Measurements from ENCODE around the gene GALNT13.
A peak's percentile ranks its signal among the peaks of the same experiment; 100 is the strongest.

DNA sequence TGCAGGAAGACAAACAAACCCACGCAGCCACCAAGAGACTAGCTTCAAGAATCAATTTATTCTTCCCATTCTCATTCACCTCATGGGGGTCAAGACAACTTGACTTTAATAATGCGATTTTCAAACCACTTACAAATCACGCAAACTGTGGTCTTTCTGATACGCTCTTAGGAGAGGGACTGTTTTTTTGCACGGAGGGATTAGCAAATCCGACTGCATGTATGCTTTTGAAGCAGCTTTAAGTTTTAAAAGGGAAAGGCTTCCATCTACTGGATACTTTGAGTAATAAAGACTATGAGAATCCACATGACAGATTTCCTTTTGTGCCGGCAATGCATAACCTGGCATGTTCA lies 503.8 kb downstream of the GALNT13 start:
- TF ChIP-seq, protein P1, sequence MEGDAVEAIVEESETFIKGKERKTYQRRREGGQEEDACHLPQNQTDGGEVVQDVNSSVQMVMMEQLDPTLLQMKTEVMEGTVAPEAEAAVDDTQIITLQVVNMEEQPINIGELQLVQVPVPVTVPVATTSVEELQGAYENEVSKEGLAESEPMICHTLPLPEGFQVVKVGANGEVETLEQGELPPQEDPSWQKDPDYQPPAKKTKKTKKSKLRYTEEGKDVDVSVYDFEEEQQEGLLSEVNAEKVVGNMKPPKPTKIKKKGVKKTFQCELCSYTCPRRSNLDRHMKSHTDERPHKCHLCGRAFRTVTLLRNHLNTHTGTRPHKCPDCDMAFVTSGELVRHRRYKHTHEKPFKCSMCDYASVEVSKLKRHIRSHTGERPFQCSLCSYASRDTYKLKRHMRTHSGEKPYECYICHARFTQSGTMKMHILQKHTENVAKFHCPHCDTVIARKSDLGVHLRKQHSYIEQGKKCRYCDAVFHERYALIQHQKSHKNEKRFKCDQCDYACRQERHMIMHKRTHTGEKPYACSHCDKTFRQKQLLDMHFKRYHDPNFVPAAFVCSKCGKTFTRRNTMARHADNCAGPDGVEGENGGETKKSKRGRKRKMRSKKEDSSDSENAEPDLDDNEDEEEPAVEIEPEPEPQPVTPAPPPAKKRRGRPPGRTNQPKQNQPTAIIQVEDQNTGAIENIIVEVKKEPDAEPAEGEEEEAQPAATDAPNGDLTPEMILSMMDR (IDR thresholded peaks at IDR 0.05 in 2 of 3, conservative IDR thresholded peaks at IDR 0.05 in 1 of 3; ENCODE audit: control insufficient read depth in 2 of 3, extremely low read depth in 1 of 3, insufficient read depth in 1 of 3, low read depth in 3 of 3, low read length in 3 of 3) = peak in 2 of 3 experiments; percentile 9 to 19; a peak in 2 of 6 replicates
- no peak for TF ChIP-seq SP1 (IDR thresholded peaks at IDR 0.05; ENCODE audit: low read depth, low read length)
- TF ChIP-seq, protein P2, sequence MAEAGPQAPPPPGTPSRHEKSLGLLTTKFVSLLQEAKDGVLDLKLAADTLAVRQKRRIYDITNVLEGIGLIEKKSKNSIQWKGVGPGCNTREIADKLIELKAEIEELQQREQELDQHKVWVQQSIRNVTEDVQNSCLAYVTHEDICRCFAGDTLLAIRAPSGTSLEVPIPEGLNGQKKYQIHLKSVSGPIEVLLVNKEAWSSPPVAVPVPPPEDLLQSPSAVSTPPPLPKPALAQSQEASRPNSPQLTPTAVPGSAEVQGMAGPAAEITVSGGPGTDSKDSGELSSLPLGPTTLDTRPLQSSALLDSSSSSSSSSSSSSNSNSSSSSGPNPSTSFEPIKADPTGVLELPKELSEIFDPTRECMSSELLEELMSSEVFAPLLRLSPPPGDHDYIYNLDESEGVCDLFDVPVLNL (IDR thresholded peaks at IDR 0.05; ENCODE audit: low read depth, low read length) = no peak
- TF ChIP-seq POLR2A (IDR thresholded peaks at IDR 0.05; ENCODE audit: low read depth, low read length) = no peak
- TF ChIP-seq RAD21 (IDR thresholded peaks at IDR 0.05; ENCODE audit: insufficient read depth, low read depth, low read length) = peak; percentile 35; the same call in 1 of the 2 replicates
- no peak for TF ChIP-seq HDAC6 (IDR thresholded peaks at IDR 0.05; ENCODE audit: unreplicated experiment)
- TF ChIP-seq, protein P3, sequence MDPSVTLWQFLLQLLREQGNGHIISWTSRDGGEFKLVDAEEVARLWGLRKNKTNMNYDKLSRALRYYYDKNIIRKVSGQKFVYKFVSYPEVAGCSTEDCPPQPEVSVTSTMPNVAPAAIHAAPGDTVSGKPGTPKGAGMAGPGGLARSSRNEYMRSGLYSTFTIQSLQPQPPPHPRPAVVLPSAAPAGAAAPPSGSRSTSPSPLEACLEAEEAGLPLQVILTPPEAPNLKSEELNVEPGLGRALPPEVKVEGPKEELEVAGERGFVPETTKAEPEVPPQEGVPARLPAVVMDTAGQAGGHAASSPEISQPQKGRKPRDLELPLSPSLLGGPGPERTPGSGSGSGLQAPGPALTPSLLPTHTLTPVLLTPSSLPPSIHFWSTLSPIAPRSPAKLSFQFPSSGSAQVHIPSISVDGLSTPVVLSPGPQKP (IDR thresholded peaks at IDR 0.05; ENCODE audit: low read depth, low read length) = no peak
- no peak for TF ChIP-seq EZH2 (IDR thresholded peaks at IDR 0.05; ENCODE audit: borderline replicate concordance, control insufficient read depth, low read depth, low read length)
- TF ChIP-seq, protein P4, sequence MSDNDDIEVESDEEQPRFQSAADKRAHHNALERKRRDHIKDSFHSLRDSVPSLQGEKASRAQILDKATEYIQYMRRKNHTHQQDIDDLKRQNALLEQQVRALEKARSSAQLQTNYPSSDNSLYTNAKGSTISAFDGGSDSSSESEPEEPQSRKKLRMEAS (IDR thresholded peaks at IDR 0.05; ENCODE audit: low read depth, low read length) = no peak
- no peak for TF ChIP-seq POLR2AphosphoS5 (IDR thresholded peaks at IDR 0.05; ENCODE audit: low read length)
- TF ChIP-seq, protein P5, sequence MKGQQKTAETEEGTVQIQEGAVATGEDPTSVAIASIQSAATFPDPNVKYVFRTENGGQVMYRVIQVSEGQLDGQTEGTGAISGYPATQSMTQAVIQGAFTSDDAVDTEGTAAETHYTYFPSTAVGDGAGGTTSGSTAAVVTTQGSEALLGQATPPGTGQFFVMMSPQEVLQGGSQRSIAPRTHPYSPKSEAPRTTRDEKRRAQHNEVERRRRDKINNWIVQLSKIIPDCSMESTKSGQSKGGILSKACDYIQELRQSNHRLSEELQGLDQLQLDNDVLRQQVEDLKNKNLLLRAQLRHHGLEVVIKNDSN (IDR thresholded peaks at IDR 0.05; ENCODE audit: borderline replicate concordance, extremely low read length, insufficient read depth, low read depth, low read length) = no peak
- no peak for TF ChIP-seq GABPA (IDR thresholded peaks at IDR 0.05; ENCODE audit: low read depth)
- no peak for TF ChIP-seq CBFB (IDR thresholded peaks at IDR 0.05; ENCODE audit: low read depth)

All from GM12878 (cell line).